HUES48 (cell line): ENCODE data around the gene GLP2R.

ENCODE experiments used
- H3K27ac ChIP-seq: one replicate; pipeline ENCODE4 v1.7.0; 2013; ENCODE audit warnings: low read depth, low read length, inconsistent platforms
- H3K27me3 ChIP-seq: 2 replicates; pipeline ENCODE4 v1.6.1; 2013; ENCODE audit warnings: mild to moderate bottlenecking, low read length; ENCODE audit not compliant: control insufficient read depth, insufficient read depth
- H3K36me3 ChIP-seq: 2 replicates; pipeline ENCODE4 v1.6.1; 2013; ENCODE audit warnings: low read length; ENCODE audit not compliant: control insufficient read depth, insufficient read depth
- H3K4me1 ChIP-seq: 2 replicates; pipeline ENCODE4 v1.6.1; 2013; ENCODE audit warnings: mild to moderate bottlenecking, low read length; ENCODE audit not compliant: control insufficient read depth, insufficient read depth
- H3K4me3 ChIP-seq: 2 replicates; pipeline ENCODE4 v1.5.1; 2013; ENCODE audit warnings: mild to moderate bottlenecking, low read depth, low read length
- H3K9ac ChIP-seq: 2 replicates; pipeline ENCODE4 v1.6.1; 2013; ENCODE audit warnings: mild to moderate bottlenecking, low read depth, low read length, moderate library complexity
- H3K9me3 ChIP-seq: 2 replicates; pipeline ENCODE4 v1.6.1; 2013; ENCODE audit warnings: low read length; ENCODE audit not compliant: control insufficient read depth, insufficient read depth

Gene GLP2R

GRCh38 chr17:9936095-9936494 lies 110.4 kb downstream of the GLP2R start:
- Histone ChIP-seq H3K4me3 (no peak overlapping the region), H3K36me3 (no peaks in the 10 kb centered on the region), H3K27me3 (no peaks in the 10 kb centered on the region), H3K4me1 (peaks cover 5% of the 10 kb centered on the region; the same call in 1 of the 2 replicates), H3K27ac (no peak overlapping the region), H3K9me3 (no peaks in the 10 kb centered on the region), H3K9ac (no peak overlapping the region)

GRCh38 chr17:9937241-9937761 lies 111.6 kb downstream of the GLP2R start:
- no peak overlapping the region for H3K9ac ChIP-seq
- H3K9me3 ChIP-seq = no peaks in the 10 kb centered on the region
- H3K4me3 ChIP-seq = no peak overlapping the region
- no peak overlapping the region for H3K27ac ChIP-seq
- H3K36me3 ChIP-seq = no peaks in the 10 kb centered on the region
- no peaks in the 10 kb centered on the region for H3K4me1 ChIP-seq
- H3K27me3 ChIP-seq = no peaks in the 10 kb centered on the region

GRCh38 chr17:9937901-9938300 lies 112.2 kb downstream of the GLP2R start:
- Histone ChIP-seq H3K9ac (no peak overlapping the region), H3K9me3 (no peaks in the 10 kb centered on the region), H3K27me3 (no peaks in the 10 kb centered on the region), H3K36me3 (no peaks in the 10 kb centered on the region), H3K4me1 (no peaks in the 10 kb centered on the region), H3K4me3 (no peak overlapping the region), H3K27ac (no peak overlapping the region)

GRCh38 chr17:9938764-9939163 lies 113.0 kb downstream of the GLP2R start:
- no peaks in the 10 kb centered on the region for H3K9me3 ChIP-seq
- H3K4me3 ChIP-seq = no peak overlapping the region
- H3K27me3 ChIP-seq = no peaks in the 10 kb centered on the region
- H3K4me1 ChIP-seq = no peaks in the 10 kb centered on the region
- H3K9ac ChIP-seq = no peak overlapping the region
- no peaks in the 10 kb centered on the region for H3K36me3 ChIP-seq
- H3K27ac ChIP-seq = no peak overlapping the region

- Histone ChIP-seq H3K27ac (no peak overlapping the region), H3K27me3 (no peaks in the 10 kb centered on the region), H3K9ac (no peak overlapping the region), H3K4me3 (no peak overlapping the region), H3K36me3 (no peaks in the 10 kb centered on the region), H3K4me1 (no peaks in the 10 kb centered on the region), H3K9me3 (no peaks in the 10 kb centered on the region)
Measured at GRCh38 chr17:9940841-9941240, 115.1 kb downstream of the GLP2R start.

GRCh38 chr17:9941305-9941704 lies 115.6 kb downstream of the GLP2R start:
- H3K9ac ChIP-seq = no peak overlapping the region
- H3K9me3 ChIP-seq = no peaks in the 10 kb centered on the region
- H3K36me3 ChIP-seq = no peaks in the 10 kb centered on the region
- no peak overlapping the region for H3K4me3 ChIP-seq
- H3K27me3 ChIP-seq = no peaks in the 10 kb centered on the region
- no peaks in the 10 kb centered on the region for H3K4me1 ChIP-seq
- H3K27ac ChIP-seq = no peak overlapping the region
